Karpas-422 (cell line): ENCODE data around the gene SERPINB10. TPM values are rescaled to one million over a fixed set of nuclear protein-coding genes. Genes with fewer than 3 reads are reported as not detected.

ENCODE experiments used
- DNase-seq: peaks from one replicate; pipeline ENCODE4 v3.0.0-alpha.2; 2015
- H2AFZ ChIP-seq: fragments of 200-600 bp; sonication (generic); 2 replicates; pipeline ENCODE4 v1.6.1; 2014; ENCODE audit warnings: antibody characterized with exemption, low read length, mixed read lengths
- H3K27ac ChIP-seq: fragments of 200-600 bp; sonication (generic); 2 replicates; pipeline ENCODE4 v1.5.1; 2014; ENCODE audit warnings: mild to moderate bottlenecking, low read length, moderate library complexity
- H3K27me3 ChIP-seq: fragments of 200-600 bp; sonication (generic); 2 replicates; pipeline ENCODE4 v1.6.1; 2014; ENCODE audit warnings: low read length, mixed read lengths
- H3K36me3 ChIP-seq: fragments of 200-600 bp; sonication (generic); 2 replicates; pipeline ENCODE4 v1.6.1; 2014; ENCODE audit warnings: low read length, mixed read lengths; ENCODE audit not compliant: insufficient read depth
- H3K4me1 ChIP-seq: fragments of 200-600 bp; sonication (generic); 2 replicates; pipeline ENCODE4 v1.6.1; 2014; ENCODE audit warnings: mild to moderate bottlenecking, low read length, mixed read lengths
- H3K4me2 ChIP-seq: fragments of 200-600 bp; sonication (generic); 2 replicates; pipeline ENCODE4 v1.6.1; 2014; ENCODE audit warnings: low read length, low read depth, mild to moderate bottlenecking; ENCODE audit not compliant: poor library complexity, severe bottlenecking
- H3K4me3 ChIP-seq: fragments of 200-600 bp; sonication (generic); 2 replicates; pipeline ENCODE4 v1.5.1; 2014; ENCODE audit warnings: mild to moderate bottlenecking, antibody characterized with exemption, low read length, mixed read lengths
- H3K79me2 ChIP-seq: fragments of 200-600 bp; sonication (generic); 2 replicates; pipeline ENCODE4 v1.6.1; 2014; ENCODE audit warnings: mild to moderate bottlenecking, low read length, mixed read lengths
- H3K9ac ChIP-seq: fragments of 200-600 bp; sonication (generic); 2 replicates; pipeline ENCODE4 v1.6.0; 2014; ENCODE audit warnings: low read length
- H3K9me2 ChIP-seq: fragments of 200-600 bp; sonication (generic), shearing (Covaris generic); replicated peaks from 2 replicates; pipeline ENCODE4 v1.6.0; 2014; ENCODE audit warnings: mild to moderate bottlenecking, low read length, moderate library complexity; ENCODE audit not compliant: insufficient read depth
- H3K9me3 ChIP-seq: fragments of 300-700, 200-600 bp; sonication (generic); 2 replicates; pipeline ENCODE4 v1.6.1; 2014; ENCODE audit warnings: low read length, mixed read lengths
- H4K20me1 ChIP-seq: fragments of 200-600 bp; sonication (generic); 2 replicates; pipeline ENCODE4 v1.6.1; 2014; ENCODE audit warnings: mild to moderate bottlenecking, antibody characterized with exemption, low read length, low read depth; ENCODE audit not compliant: insufficient read depth
- total RNA-seq: library from RNA; depleted of rRNA; stranded (reverse); fragments of >200 nt; shearing (Covaris generic); gene quantifications from 2 replicates; pipeline ENCODE4 v1.2.3, GENCODE V29; 2014; ENCODE audit warnings: low replicate concordance; rRNA removed

Gene SERPINB10
- total RNA-seq, result not detected in 2 replicates

- H3K9me2 ChIP-seq, result no peaks in the 10 kb centered on the region
- no peak within 1 kb of the TSS for H3K9ac ChIP-seq
- no peak within 1 kb of the TSS for H3K4me2 ChIP-seq
- DNase-seq, result no peak
- no peak within 1 kb of the TSS for H2AFZ ChIP-seq
- no peaks in the 10 kb centered on the region for H3K4me1 ChIP-seq
- no peak within 1 kb of the TSS for H3K4me3 ChIP-seq
- H3K36me3 ChIP-seq, result no peaks in the 10 kb centered on the region
- H3K79me2 ChIP-seq, result no peaks in the 10 kb centered on the region
- no peaks in the 10 kb centered on the region for H3K27me3 ChIP-seq
- H3K27ac ChIP-seq, result no peak within 1 kb of the TSS
- H4K20me1 ChIP-seq, result no peaks in the 10 kb centered on the region
- no peaks in the 10 kb centered on the region for H3K9me3 ChIP-seq
Observed at GRCh38 chr18:63907664-63908063, at the start of gene SERPINB10. Gene SERPINB10, plus strand, starts transcription at chr18:63907958. Its CDS starts 7,553 bp downstream, at chr18:63915511.

GRCh38 chr18:63858456-63858855, 49.3 kb upstream of the SERPINB10 start:
- no peaks in the 10 kb centered on the region for H3K36me3 ChIP-seq
- DNase-seq, result no peak

GRCh38 chr18:63859781-63860475, 47.8 kb upstream of the SERPINB10 start:
- Histone ChIP-seq H3K27me3 (peaks cover 3% of the 10 kb centered on the region; the same call in 1 of the 2 replicates), H4K20me1 (no peaks in the 10 kb centered on the region), H3K9ac (no peak overlapping the region), H3K9me2 (no peaks in the 10 kb centered on the region), H3K4me1 (no peaks in the 10 kb centered on the region), H3K27ac (no peak overlapping the region), H3K4me2 (no peak overlapping the region), H3K36me3 (no peaks in the 10 kb centered on the region), H3K4me3 (no peak overlapping the region), H3K79me2 (no peaks in the 10 kb centered on the region), H3K9me3 (no peaks in the 10 kb centered on the region), H2AFZ (no peak overlapping the region)
- no peak for DNase-seq

More at GRCh38 chr18:63858456-63858855, 49.3 kb upstream of the SERPINB10 start:
- H3K9me3 ChIP-seq, result no peaks in the 10 kb centered on the region
- no peaks in the 10 kb centered on the region for H4K20me1 ChIP-seq
- H3K4me2 ChIP-seq, result no peak overlapping the region
- H3K27me3 ChIP-seq, result peaks cover 3% of the 10 kb centered on the region; the same call in 1 of the 2 replicates
- H3K9me2 ChIP-seq, result no peaks in the 10 kb centered on the region
- no peak overlapping the region for H2AFZ ChIP-seq
- H3K4me1 ChIP-seq, result no peaks in the 10 kb centered on the region
- no peak overlapping the region for H3K4me3 ChIP-seq
- no peak overlapping the region for H3K27ac ChIP-seq
- no peak overlapping the region for H3K9ac ChIP-seq
- no peaks in the 10 kb centered on the region for H3K79me2 ChIP-seq

- Histone ChIP-seq H3K27me3 (peaks cover 3% of the 10 kb centered on the region; the same call in 1 of the 2 replicates), H3K79me2 (no peaks in the 10 kb centered on the region), H3K9me2 (no peaks in the 10 kb centered on the region), H3K9me3 (no peaks in the 10 kb centered on the region), H3K4me3 (no peak overlapping the region), H2AFZ (no peak overlapping the region), H3K4me1 (no peaks in the 10 kb centered on the region), H4K20me1 (no peaks in the 10 kb centered on the region), H3K4me2 (no peak overlapping the region), H3K27ac (no peak overlapping the region), H3K36me3 (no peaks in the 10 kb centered on the region), H3K9ac (no peak overlapping the region)
- no peak for DNase-seq
Observed at GRCh38 chr18:63860531-63860930, 47.2 kb upstream of the SERPINB10 start.

- Histone ChIP-seq H3K27ac (no peak overlapping the region), H3K27me3 (no peaks in the 10 kb centered on the region; the same call in 1 of the 2 replicates), H3K36me3 (no peaks in the 10 kb centered on the region), H3K4me2 (no peak overlapping the region), H3K4me3 (no peak overlapping the region), H4K20me1 (no peaks in the 10 kb centered on the region), H3K9me3 (no peaks in the 10 kb centered on the region), H3K9me2 (no peaks in the 10 kb centered on the region), H3K9ac (no peak overlapping the region), H3K79me2 (no peaks in the 10 kb centered on the region), H2AFZ (no peak overlapping the region), H3K4me1 (no peaks in the 10 kb centered on the region)
- DNase-seq, result no peak
Observed at GRCh38 chr18:63867368-63868125, 40.2 kb upstream of the SERPINB10 start.

- H3K4me1 ChIP-seq, result no peaks in the 10 kb centered on the region
- H3K4me2 ChIP-seq, result no peak overlapping the region
- no peak overlapping the region for H3K27ac ChIP-seq
- H3K79me2 ChIP-seq, result no peaks in the 10 kb centered on the region
- H3K4me3 ChIP-seq, result no peak overlapping the region
- H3K36me3 ChIP-seq, result no peaks in the 10 kb centered on the region
- no peak for DNase-seq
- no peaks in the 10 kb centered on the region for H3K9me3 ChIP-seq
- no peaks in the 10 kb centered on the region for H3K27me3 ChIP-seq
- H3K9ac ChIP-seq, result no peak overlapping the region
- H3K9me2 ChIP-seq, result no peaks in the 10 kb centered on the region
- no peaks in the 10 kb centered on the region for H4K20me1 ChIP-seq
- H2AFZ ChIP-seq, result no peak overlapping the region
Observed at GRCh38 chr18:63868546-63868945, 39.2 kb upstream of the SERPINB10 start.

GRCh38 chr18:63869374-63869773, 38.4 kb upstream of the SERPINB10 start:
- Histone ChIP-seq H3K9me2 (no peaks in the 10 kb centered on the region), H3K79me2 (no peaks in the 10 kb centered on the region), H4K20me1 (no peaks in the 10 kb centered on the region), H2AFZ (no peak overlapping the region), H3K9ac (no peak overlapping the region), H3K4me1 (no peaks in the 10 kb centered on the region), H3K27me3 (no peaks in the 10 kb centered on the region), H3K4me2 (no peak overlapping the region), H3K4me3 (no peak overlapping the region), H3K27ac (no peak overlapping the region), H3K36me3 (no peaks in the 10 kb centered on the region), H3K9me3 (no peaks in the 10 kb centered on the region)
- DNase-seq, result no peak

- no peaks in the 10 kb centered on the region for H3K79me2 ChIP-seq
- H3K9me2 ChIP-seq, result no peaks in the 10 kb centered on the region
- H3K4me2 ChIP-seq, result no peak overlapping the region
- no peak overlapping the region for H3K27ac ChIP-seq
- H3K4me1 ChIP-seq, result no peaks in the 10 kb centered on the region
- no peaks in the 10 kb centered on the region for H3K9me3 ChIP-seq
- H4K20me1 ChIP-seq, result no peaks in the 10 kb centered on the region
- no peak overlapping the region for H3K4me3 ChIP-seq
- H3K27me3 ChIP-seq, result no peaks in the 10 kb centered on the region
- no peak for DNase-seq
- no peak overlapping the region for H2AFZ ChIP-seq
- H3K36me3 ChIP-seq, result no peaks in the 10 kb centered on the region
- no peak overlapping the region for H3K9ac ChIP-seq
Observed at GRCh38 chr18:63869851-63870250, 37.9 kb upstream of the SERPINB10 start.
